Liver (tissue), 9 donors: ENCODE data around the gene CFI. TPM values are rescaled to one million over a fixed set of nuclear protein-coding genes. Genes with fewer than 3 reads are reported as not detected.

ENCODE experiments used
- DNase-seq: peaks from one replicate; pipeline ENCODE4 v3.0.0-alpha.2; 2017; ENCODE audit warnings: low spot score
- H3K27ac ChIP-seq, 2 donors: one replicate each; pipeline ENCODE4 v1.7.0; 2013; ENCODE audit warnings: inconsistent platforms in 2 of 2, low read length in 2 of 2, control low read depth in 1 of 2, low read depth in 1 of 2, mild to moderate bottlenecking in 1 of 2
- H3K27me3 ChIP-seq, 4 donors: one replicate each; pipeline versions ENCODE4 v1.6.1 to v1.7.0; 2013; ENCODE audit warnings: low read length in 3 of 4, inconsistent platforms in 1 of 4, mild to moderate bottlenecking in 1 of 4, moderate library complexity in 1 of 4; ENCODE audit not compliant: control insufficient read depth in 4 of 4, insufficient read depth in 4 of 4
- H3K36me3 ChIP-seq, 4 donors: one replicate each; pipeline versions ENCODE4 v1.6.1 to v1.7.0; 2013; ENCODE audit warnings: low read length in 3 of 4, mild to moderate bottlenecking in 3 of 4, low read depth in 1 of 4, moderate library complexity in 1 of 4; ENCODE audit not compliant: control insufficient read depth in 4 of 4, insufficient read depth in 3 of 4
- H3K4me1 ChIP-seq, 4 donors: one replicate each; pipeline versions ENCODE4 v1.6.1 to v1.7.0; 2013; ENCODE audit warnings: low read length in 3 of 4, mild to moderate bottlenecking in 3 of 4, moderate library complexity in 1 of 4; ENCODE audit not compliant: control insufficient read depth in 4 of 4, insufficient read depth in 4 of 4
- H3K4me3 ChIP-seq, 3 donors: one replicate each; pipeline versions ENCODE4 v1.6.1 to v1.7.0; 2013; ENCODE audit warnings: low read length in 3 of 3, control low read depth in 1 of 3, low read depth in 1 of 3, mild to moderate bottlenecking in 1 of 3
- H3K9ac ChIP-seq, 2 donors: one replicate each; pipeline ENCODE4 v1.7.0; 2013; ENCODE audit warnings: low read length in 2 of 2, mild to moderate bottlenecking in 2 of 2, moderate library complexity in 2 of 2, control low read depth in 1 of 2, low read depth in 1 of 2
- H3K9me3 ChIP-seq, 4 donors: one replicate each; pipeline versions ENCODE4 v1.6.1 to v1.7.0; 2013; ENCODE audit warnings: low read length in 3 of 4; ENCODE audit not compliant: control insufficient read depth in 4 of 4
- CTCF ChIP-seq: fragments of 150-350 bp; IDR thresholded peaks from 2 replicates; pipeline ENCODE4 v1.5.1; 2017; ENCODE audit warnings: improper control_type of control experiment, low read depth, low read length; ENCODE audit not compliant: missing input control
- EGR1 ChIP-seq, 2 donors: IDR thresholded peaks; 2 replicates each; pipeline ENCODE4 v1.6.1; 2016 to 2018; ENCODE audit warnings: antibody characterized with exemption in 2 of 2, low read depth in 2 of 2
- FOXA2 ChIP-seq: IDR thresholded peaks from 2 replicates; pipeline ENCODE4 v1.6.1; 2016; ENCODE audit warnings: antibody characterized with exemption
- GABPA ChIP-seq, 2 donors: IDR thresholded peaks in 1 of 2; conservative IDR thresholded peaks in 1 of 2; 2 replicates each; pipeline ENCODE4 v1.6.1; 2016; ENCODE audit warnings: antibody characterized with exemption in 2 of 2, mild to moderate bottlenecking in 1 of 2, moderate library complexity in 1 of 2
- HNF4A ChIP-seq, 2 donors: conservative IDR thresholded peaks; 2 replicates each; pipeline ENCODE4 v1.6.1; 2016; ENCODE audit warnings: antibody characterized with exemption in 2 of 2, mild to moderate bottlenecking in 2 of 2
- HNF4G ChIP-seq: IDR thresholded peaks from 2 replicates; pipeline ENCODE4 v1.6.1; 2016; ENCODE audit warnings: antibody characterized with exemption
- JUND ChIP-seq, 2 donors: IDR thresholded peaks; 2 replicates each; pipeline ENCODE4 v1.6.1; 2016; ENCODE audit warnings: antibody characterized with exemption in 2 of 2
- MAX ChIP-seq: IDR thresholded peaks from 2 replicates; pipeline ENCODE4 v1.6.1; 2016; ENCODE audit warnings: antibody characterized with exemption
- NR2F2 ChIP-seq: IDR thresholded peaks from 2 replicates; pipeline ENCODE4 v1.6.1; 2016; ENCODE audit warnings: antibody characterized with exemption
- RAD21 ChIP-seq, 2 donors: IDR thresholded peaks; 2 replicates each; pipeline ENCODE4 v1.6.1; 2016; ENCODE audit warnings: antibody characterized with exemption in 2 of 2, mild to moderate bottlenecking in 2 of 2
- RXRA ChIP-seq, 2 donors: IDR thresholded peaks; 2 replicates each; pipeline ENCODE4 v1.6.1; 2017 to 2018; ENCODE audit warnings: antibody characterized with exemption in 2 of 2, mild to moderate bottlenecking in 1 of 2
- SP1 ChIP-seq: IDR thresholded peaks from 2 replicates; pipeline ENCODE4 v1.6.1; 2018; ENCODE audit warnings: antibody characterized with exemption, mild to moderate bottlenecking
- TAF1 ChIP-seq: conservative IDR thresholded peaks from 2 replicates; pipeline ENCODE4 v1.6.1; 2016; ENCODE audit warnings: antibody characterized with exemption, mild to moderate bottlenecking
- YY1 ChIP-seq: IDR thresholded peaks from 2 replicates; pipeline ENCODE4 v1.6.1; 2016; ENCODE audit warnings: antibody characterized with exemption, mild to moderate bottlenecking
- ZBTB33 ChIP-seq: IDR thresholded peaks from 2 replicates; pipeline ENCODE4 v1.6.1; 2016; ENCODE audit warnings: antibody characterized with exemption
- WGBS: extraction: QIAGEN DNeasy Blood & Tissue Kit; methylation state at CpG from one replicate; pipeline ENCODE4 v1.1.7; 2013; 5-methylcytosine and 5-hydroxymethylcytosine counted together
- polyA plus RNA-seq, 2 donors: library from polyadenylated mRNA; stranded (reverse) in 1 of 2; unstranded in 1 of 2; fragments of 200-250 nt in 1 of 2; fragments of >200 nt in 1 of 2; fragmentation: Nextera tagmentation in 1 of 2; extraction: Ambion mirVana in 1 of 2; gene quantifications; one replicate each; pipeline versions ENCODE4 v1.2.1 to v1.2.3, GENCODE V29; 2013 to 2015
- total RNA-seq, 2 donors: library from RNA; depleted of rRNA; stranded (reverse); fragments of >200 nt; gene quantifications; one replicate each; pipeline ENCODE4 v1.2.3, GENCODE V29; 2014
- TF ChIP-seq, protein P1 (sequence below): IDR thresholded peaks from 2 replicates; pipeline ENCODE4 v1.6.1; 2016; ENCODE audit warnings: antibody characterized with exemption
- donor health status: healthy.
- donor health status: healthy.
- donor health status: healthy.
- donor health status: healthy.
- donor health status: healthy.

CFI gene
- total and polyA plus RNA-seq, 4 donors, result 232 to 598 (median 500) TPM

GRCh38 chr4:109801099-109801789 lies 555 bp downstream of the CFI start (continued):
- TF ChIP-seq MAX, result no peak
- no peak for TF ChIP-seq FOXA2
- TF ChIP-seq HNF4A (conservative IDR thresholded peaks at IDR 0.05), result peak in 1 of 2 donors; percentile 8
- no peak for TF ChIP-seq GABPA (IDR thresholded peaks at IDR 0.05 in 1 of 2, conservative IDR thresholded peaks at IDR 0.05 in 1 of 2)

- peaks cover 4 to 19% (median 10%) of the 10 kb centered on the region in 4 donors for H3K4me1 ChIP-seq
- H3K36me3 ChIP-seq, result peaks cover 0 to 15% (median 2%) of the 10 kb centered on the region in 4 donors
- H3K9ac ChIP-seq, result no peak overlapping the region
- TF ChIP-seq YY1 (no peak), RAD21 (IDR thresholded peaks at IDR 0.05) (peak in 1 of 2 donors; percentile 4)
- no peak for DNase-seq
- no peaks in the 10 kb centered on the region for H3K27me3 ChIP-seq
- H3K4me3 ChIP-seq, result peak overlapping the region; percentile 13 to 50 (median 20)
- H3K9me3 ChIP-seq, result peaks cover 0 to 4% (median 3%) of the 10 kb centered on the region in 4 donors
- no peak overlapping the region for H3K27ac ChIP-seq
Measured at GRCh38 chr4:109798866-109799265, 2.9 kb downstream of the CFI start.

GRCh38 chr4:109795059-109795458 lies 6.7 kb downstream of the CFI start:
- no peak overlapping the region for H3K27ac ChIP-seq
- no peak for DNase-seq
- H3K36me3 ChIP-seq, result peaks cover 0 to 22% (median 4%) of the 10 kb centered on the region in 4 donors
- peaks cover 2 to 4% (median 3%) of the 10 kb centered on the region in 4 donors for H3K9me3 ChIP-seq
- no peak overlapping the region for H3K4me3 ChIP-seq
- H3K4me1 ChIP-seq, result peaks cover 0 to 12% (median 4%) of the 10 kb centered on the region in 4 donors
- H3K27me3 ChIP-seq, result no peaks in the 10 kb centered on the region
- whole genome bisulfite sequencing, result 95% methylated on average over 6 of the region's 6 CpGs
- TF ChIP-seq ZBTB33 (no peak), JUND (IDR thresholded peaks at IDR 0.05) (no peak), EGR1 (IDR thresholded peaks at IDR 0.05; ENCODE audit: low read depth in 2 of 2) (no peak), HNF4A (conservative IDR thresholded peaks at IDR 0.05) (no peak), FOXA2 (no peak), CTCF (no peak), TAF1 (no peak), GABPA (IDR thresholded peaks at IDR 0.05 in 1 of 2, conservative IDR thresholded peaks at IDR 0.05 in 1 of 2) (no peak), RXRA (IDR thresholded peaks at IDR 0.05) (no peak), RAD21 (IDR thresholded peaks at IDR 0.05) (no peak), NR2F2 (no peak), SP1 (no peak), HNF4G (no peak)
- TF ChIP-seq, protein P1, sequence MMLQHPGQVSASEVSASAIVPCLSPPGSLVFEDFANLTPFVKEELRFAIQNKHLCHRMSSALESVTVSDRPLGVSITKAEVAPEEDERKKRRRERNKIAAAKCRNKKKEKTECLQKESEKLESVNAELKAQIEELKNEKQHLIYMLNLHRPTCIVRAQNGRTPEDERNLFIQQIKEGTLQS, result no peak
- H3K9ac ChIP-seq, result no peak overlapping the region
